GM18505 (cell line): ENCODE measurements around the gene IFI6.
"Not testable (repeated sequence)": the region's sequence is repeated elsewhere in the genome, so short reads cannot be mapped to it uniquely, and the experiment has no call there.

ENCODE experiments used
- ATAC-seq: cut with Tn5 transposase; IDR thresholded peaks from one replicate; pipeline ENCODE4 v1.9.1; 2021; ENCODE audit not compliant: unreplicated experiment
- POLR2A ChIP-seq: IDR thresholded peaks from 4 replicates; pipeline ENCODE4 v1.6.1; 2011; ENCODE audit warnings: borderline replicate concordance; ENCODE audit not compliant: insufficient read depth, insufficient read length; ENCODE audit errors: extremely low read depth

The IFI6 gene

GRCh38 chr1:27624467-27625178 is 47.4 kb downstream of the IFI6 start:
- no peak for ATAC-seq
- no peak for TF ChIP-seq POLR2A

- ATAC-seq: no peak
- no peak for TF ChIP-seq POLR2A
Observed at GRCh38 chr1:27623327-27624212, 48.4 kb downstream of the IFI6 start.

GRCh38 chr1:27622828-27623227 is 49.2 kb downstream of the IFI6 start:
- ATAC-seq: no peak
- TF ChIP-seq POLR2A: no peak

GRCh38 chr1:27621051-27621920 is 50.7 kb downstream of the IFI6 start:
- TF ChIP-seq POLR2A: peak; percentile 16
- ATAC-seq: no peak

GRCh38 chr1:27619782-27620438 is 52.1 kb downstream of the IFI6 start:
- ATAC-seq: not testable (repeated sequence)

- TF ChIP-seq POLR2A: no peak
Observed at GRCh38 chr1:27618341-27619082, 53.5 kb downstream of the IFI6 start.

GRCh38 chr1:27617420-27617819 is 54.6 kb downstream of the IFI6 start:
- no peak for TF ChIP-seq POLR2A
- ATAC-seq: no peak

More at GRCh38 chr1:27618341-27619082, 53.5 kb downstream of the IFI6 start:
- ATAC-seq: no peak

- no peak for ATAC-seq
- no peak for TF ChIP-seq POLR2A
Observed at GRCh38 chr1:27616441-27616840, 55.6 kb downstream of the IFI6 start.
